HK-2 (cell line): ENCODE results near the gene PDILT.
"Not testable (repeated sequence)": the region's sequence is repeated elsewhere in the genome, so short reads cannot be mapped to it uniquely, and the experiment has no call there.

ENCODE experiments used
- DNase-seq: peaks from one replicate; pipeline ENCODE4 v3.0.0-alpha.2; 2018; ENCODE audit not compliant: unreplicated experiment

The PDILT gene

GRCh38 chr16:20321671-20322070, 82.9 kb downstream of the PDILT start:
- no peak for DNase-seq

GRCh38 chr16:20321051-20321450, 83.5 kb downstream of the PDILT start:
- DNase-seq = not testable (repeated sequence)

DNA sequence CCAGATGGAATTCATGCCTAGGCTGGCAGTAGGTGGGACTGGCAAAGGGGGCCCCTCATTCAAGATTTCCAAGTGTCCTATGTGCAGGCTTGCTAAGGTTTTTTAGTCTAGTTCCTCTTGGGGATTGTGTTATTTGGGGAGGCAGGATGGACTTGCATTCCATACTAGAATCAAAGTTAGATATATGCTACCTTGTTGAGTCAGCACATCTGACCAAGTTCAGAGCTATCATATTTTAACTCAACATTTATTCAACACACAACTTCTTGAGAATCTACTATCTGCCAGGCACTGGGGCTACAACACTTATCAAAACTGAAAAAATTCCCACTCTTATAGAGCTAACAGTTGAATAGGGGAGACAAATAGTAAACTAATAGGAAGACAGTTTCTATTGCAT, 83.9 kb downstream of the PDILT start:
- no peak for DNase-seq

GRCh38 chr16:20320178-20320577, 84.4 kb downstream of the PDILT start:
- DNase-seq = no peak

DNA sequence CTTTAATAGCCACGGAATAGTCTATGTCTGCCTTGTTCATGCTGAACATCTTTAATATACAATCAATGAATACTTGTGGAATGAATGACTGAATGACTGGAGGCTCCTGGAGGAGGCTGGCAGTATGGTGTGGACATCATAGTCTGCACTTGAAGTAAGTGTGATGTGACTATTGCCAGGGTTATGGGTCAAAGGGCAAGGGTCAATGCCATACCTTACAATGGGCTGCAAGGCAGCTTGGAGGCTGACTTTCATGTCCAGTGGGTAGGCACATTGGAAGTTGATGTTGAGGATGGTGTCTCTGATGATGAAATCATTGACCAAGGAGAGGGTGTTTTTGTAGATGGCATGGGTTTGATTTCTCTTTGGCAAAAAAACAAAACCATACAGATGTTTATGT, 85.1 kb downstream of the PDILT start:
- DNase-seq = no peak

- no peak for DNase-seq
These were observed 86.1 kb downstream of the PDILT start for GRCh38 chr16:20318437-20318836.

DNA sequence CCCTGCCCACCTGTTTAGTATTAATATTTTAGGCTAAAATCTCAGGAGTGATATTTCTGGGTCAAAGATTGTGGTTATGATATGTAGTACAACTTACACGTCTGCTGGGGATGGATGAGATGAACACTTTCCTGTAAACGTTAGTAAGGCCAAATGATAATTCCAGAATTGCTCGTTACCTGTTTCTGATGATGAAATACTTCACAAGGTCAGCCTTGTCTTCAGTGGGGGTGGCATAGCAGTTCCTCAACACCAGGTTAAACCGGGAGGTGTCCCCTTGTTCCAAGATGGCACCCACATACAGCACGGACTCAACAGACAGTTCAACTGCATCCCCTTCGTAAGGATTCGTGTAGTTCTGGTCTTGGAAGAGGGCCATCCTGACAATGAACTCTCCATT, 86.5 kb downstream of the PDILT start:
- no peak for DNase-seq

DNA sequence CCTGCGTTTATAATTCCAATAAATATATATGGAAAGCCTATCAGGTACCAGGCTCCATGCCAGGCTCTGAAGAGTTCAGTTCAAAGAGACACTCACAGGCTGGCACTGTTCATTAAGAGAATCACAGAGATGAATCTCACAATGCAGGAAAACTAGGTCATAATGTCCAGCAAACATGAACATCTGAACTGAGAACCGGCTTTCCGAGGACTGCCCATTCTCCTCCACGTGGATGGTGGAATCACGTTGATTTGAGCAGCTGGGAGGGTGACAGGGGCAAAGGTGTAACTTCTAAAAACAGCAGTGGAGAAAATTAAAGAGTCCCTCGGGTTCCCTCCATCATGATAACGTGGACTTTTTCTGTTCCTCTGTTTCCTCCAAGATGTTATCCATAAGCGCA, 87.4 kb downstream of the PDILT start:
- DNase-seq = no peak

- DNase-seq = no peak
These were observed 87.8 kb downstream of the PDILT start for GRCh38 chr16:20316715-20317114.

GRCh38 chr16:20315764-20316163, 88.8 kb downstream of the PDILT start:
- DNase-seq = no peak

DNA sequence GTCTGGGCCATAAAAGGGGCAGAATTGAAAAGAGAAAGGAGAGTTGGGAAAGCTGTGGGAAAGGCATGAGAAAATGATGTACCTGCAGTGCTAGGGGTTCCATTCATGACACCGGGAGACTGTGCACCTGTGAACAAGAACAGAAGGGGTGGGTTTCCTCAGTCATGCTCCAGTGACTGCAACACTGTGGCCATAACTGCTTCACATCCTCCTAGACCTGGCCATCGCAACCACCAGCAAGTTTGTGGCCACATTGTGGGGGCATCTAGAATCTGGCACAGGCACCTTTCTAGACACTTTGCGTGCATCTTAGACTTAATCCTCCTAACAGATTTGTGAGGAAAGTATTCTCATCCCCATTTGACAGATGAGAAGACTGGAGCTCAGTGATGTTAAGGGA, 90.0 kb downstream of the PDILT start:
- no peak for DNase-seq

DNA sequence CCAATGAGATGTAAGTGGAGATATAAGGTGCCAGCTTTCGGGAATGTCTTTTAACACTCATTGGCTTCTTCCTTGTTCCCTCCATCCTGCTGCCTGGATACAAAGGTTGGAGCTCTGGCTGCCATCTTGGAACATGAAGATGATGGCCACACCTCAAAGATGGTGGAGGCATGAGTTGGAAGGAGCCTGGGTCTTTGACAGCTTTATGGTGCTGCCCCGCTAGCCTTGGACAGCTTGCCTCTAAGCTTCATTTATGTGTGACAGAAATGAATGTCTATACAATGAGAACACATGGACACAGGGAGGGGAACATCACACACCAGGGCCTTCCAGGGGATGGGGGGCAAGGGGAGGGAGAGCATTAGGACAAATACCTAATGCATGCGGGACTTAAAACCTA, 90.8 kb downstream of the PDILT start:
- no peak for DNase-seq

DNA sequence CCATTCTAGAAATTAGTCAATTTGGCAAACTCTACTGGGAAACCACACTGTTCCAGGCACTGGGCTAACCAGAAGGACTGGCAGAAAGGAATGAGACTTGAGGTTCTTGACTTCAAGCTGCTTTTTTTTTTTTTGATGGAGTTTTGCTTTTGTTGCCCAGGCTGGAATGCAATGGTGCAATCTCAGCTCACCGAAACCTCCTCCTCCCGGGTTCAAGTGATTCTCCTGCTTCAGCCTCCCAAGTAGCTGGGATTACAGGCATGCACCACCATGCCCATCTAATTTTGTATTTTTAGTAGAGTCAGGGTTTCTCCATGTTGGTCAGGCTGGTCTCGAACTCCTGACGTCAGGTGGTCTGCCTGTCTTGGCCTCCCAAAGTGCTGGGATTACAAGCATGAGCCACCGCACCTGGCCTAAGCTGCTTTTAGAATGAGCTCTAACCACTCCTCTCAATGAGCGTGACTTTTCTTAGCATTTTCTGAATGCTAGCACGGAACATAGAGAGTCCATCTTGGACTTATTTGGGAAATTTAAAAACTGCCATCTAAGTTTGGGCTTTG, 91.9 kb downstream of the PDILT start:
- DNase-seq = not testable (repeated sequence)

GRCh38 chr16:20311548-20311947, 93.0 kb downstream of the PDILT start:
- DNase-seq = no peak

GRCh38 chr16:20310421-20311395, 93.8 kb downstream of the PDILT start:
- DNase-seq = no peak

- no peak for DNase-seq
These were observed 94.8 kb downstream of the PDILT start for GRCh38 chr16:20309786-20310185.
